ENCODE measurements around the gene CLIP2. TPM values are rescaled to one million over a fixed set of nuclear protein-coding genes. Genes with fewer than 3 reads are reported as not detected.

CLIP2 gene
- total RNA-seq, 1 donor from 2014 or later = 110 TPM

DNA sequence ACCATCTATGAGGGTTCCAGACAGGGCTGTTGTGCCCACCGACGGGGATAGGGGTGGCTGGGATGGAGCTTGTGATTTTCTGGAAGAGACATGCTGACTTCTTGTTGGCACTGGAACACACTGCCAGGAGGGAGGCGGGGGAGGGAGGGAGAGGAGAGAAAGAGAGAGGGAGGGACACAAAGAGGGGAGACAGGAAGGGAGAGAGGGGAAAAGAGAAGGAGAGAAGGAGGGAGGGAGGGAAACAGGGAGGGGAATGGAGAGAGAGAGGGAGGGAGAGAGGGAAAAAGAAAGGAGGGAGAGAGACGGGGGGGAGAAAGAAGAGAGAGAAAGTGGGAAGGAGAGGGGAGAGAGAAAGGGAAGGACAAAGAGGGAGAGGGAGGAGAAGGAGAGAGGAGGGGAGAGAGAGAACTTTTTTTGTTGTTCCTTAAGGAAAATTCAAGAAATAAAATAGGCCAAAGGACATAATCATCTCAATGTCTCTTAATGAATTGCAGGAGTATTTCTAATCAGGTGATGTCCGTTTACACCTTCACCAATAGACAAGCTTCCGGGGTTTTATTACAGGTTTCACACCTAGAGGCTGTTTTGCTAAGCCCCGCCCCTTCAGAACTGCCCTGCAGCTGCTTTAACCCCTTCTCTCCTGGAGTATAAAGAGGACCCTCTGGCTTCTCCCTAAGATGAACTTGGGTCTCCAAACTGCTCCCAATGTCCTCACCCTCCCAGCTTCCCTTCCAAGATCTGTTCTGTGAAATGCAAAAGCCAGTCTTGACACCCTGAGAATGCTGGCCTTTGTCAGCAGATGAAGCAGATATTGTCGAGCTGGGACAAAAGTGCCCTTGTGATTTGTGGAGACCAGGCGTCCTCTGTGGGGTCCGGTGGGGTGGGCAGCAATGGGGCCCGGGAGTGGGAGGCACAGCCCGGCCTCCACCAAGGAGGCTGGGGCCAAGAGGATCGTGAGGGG, 82.5 kb downstream of the CLIP2 start:
- Mint-ChIP-seq H3K4me1 (ENCODE audit: unreplicated experiment) (peaks cover 24% of the 10 kb centered on the region), H3K27ac (ENCODE audit: unreplicated experiment) (no peak overlapping the region), H3K9me3 (ENCODE audit: unreplicated experiment) (no peaks in the 10 kb centered on the region), H3K4me3 (ENCODE audit: unreplicated experiment) (no peak overlapping the region), H3K36me3 (ENCODE audit: low read depth, unreplicated experiment) (peaks cover 20% of the 10 kb centered on the region), H3K27me3 (ENCODE audit: unreplicated experiment) (peaks cover 9% of the 10 kb centered on the region)
- peak; percentile 32 for DNase-seq (ENCODE audit: low spot score)
- TF ChIP-seq, protein P1, sequence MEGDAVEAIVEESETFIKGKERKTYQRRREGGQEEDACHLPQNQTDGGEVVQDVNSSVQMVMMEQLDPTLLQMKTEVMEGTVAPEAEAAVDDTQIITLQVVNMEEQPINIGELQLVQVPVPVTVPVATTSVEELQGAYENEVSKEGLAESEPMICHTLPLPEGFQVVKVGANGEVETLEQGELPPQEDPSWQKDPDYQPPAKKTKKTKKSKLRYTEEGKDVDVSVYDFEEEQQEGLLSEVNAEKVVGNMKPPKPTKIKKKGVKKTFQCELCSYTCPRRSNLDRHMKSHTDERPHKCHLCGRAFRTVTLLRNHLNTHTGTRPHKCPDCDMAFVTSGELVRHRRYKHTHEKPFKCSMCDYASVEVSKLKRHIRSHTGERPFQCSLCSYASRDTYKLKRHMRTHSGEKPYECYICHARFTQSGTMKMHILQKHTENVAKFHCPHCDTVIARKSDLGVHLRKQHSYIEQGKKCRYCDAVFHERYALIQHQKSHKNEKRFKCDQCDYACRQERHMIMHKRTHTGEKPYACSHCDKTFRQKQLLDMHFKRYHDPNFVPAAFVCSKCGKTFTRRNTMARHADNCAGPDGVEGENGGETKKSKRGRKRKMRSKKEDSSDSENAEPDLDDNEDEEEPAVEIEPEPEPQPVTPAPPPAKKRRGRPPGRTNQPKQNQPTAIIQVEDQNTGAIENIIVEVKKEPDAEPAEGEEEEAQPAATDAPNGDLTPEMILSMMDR (IDR thresholded peaks at IDR 0.05; ENCODE audit: unreplicated experiment) = no peak

DNA sequence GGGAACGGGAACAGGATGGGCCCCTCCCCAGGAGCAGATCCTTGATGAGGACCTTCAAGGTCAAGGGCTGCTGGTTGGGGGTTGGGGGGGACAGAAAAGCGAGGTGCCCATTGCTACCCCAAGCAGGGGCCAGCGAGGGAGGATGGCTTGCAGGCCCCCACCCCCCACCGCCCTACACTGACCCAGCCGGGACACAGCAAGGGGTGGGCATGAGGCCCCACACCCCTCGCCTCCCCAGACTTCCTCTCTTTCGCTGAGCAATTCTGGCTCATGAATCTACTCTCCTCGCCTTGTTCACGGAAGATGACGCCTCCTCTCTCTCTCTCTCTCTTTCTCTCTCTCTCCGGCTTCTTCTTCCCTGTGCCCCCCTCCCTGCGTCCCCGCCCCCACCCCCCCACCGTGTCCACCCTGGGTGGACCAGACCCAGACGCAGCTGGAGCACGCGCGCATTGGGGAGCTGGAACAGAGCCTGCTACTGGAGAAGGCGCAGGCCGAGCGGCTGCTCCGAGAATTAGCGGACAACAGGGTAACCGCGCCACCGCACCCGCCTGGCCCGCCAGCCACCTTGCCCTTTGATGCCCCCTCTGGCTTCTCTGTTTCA, 83.4 kb downstream of the CLIP2 start:
- no peak overlapping the region for H3K27ac Mint-ChIP-seq (ENCODE audit: unreplicated experiment)
- no peak overlapping the region for H3K4me3 Mint-ChIP-seq (ENCODE audit: unreplicated experiment)
- TF ChIP-seq, protein P1 (IDR thresholded peaks at IDR 0.05; ENCODE audit: unreplicated experiment) = no peak
- H3K27me3 Mint-ChIP-seq (ENCODE audit: unreplicated experiment) = peaks cover 9% of the 10 kb centered on the region
- peaks cover 22% of the 10 kb centered on the region for H3K36me3 Mint-ChIP-seq (ENCODE audit: low read depth, unreplicated experiment)
- DNase-seq (ENCODE audit: low spot score) = peak; percentile 23
- H3K9me3 Mint-ChIP-seq (ENCODE audit: unreplicated experiment) = no peaks in the 10 kb centered on the region
- H3K4me1 Mint-ChIP-seq (ENCODE audit: unreplicated experiment) = peaks cover 24% of the 10 kb centered on the region

DNA sequence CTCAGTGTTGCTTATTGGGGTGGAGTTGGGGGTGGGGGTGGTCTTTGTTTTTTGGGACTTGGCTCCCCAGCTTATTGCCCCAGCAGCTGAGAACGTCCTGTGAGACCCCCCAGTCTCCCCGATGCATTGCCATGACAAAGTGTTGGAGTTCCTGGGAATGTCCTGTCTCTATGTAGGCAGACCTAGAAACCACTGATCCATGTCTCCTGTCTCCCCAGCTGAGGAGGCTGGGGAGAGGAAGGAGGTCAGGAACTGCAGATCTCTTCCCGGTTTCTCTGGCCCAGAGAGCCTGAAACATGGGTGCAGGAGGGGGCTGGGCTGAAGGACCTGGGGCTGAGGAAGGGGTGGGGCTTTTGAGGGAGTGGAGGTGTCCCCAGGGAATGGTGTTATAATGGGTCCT, 84.3 kb downstream of the CLIP2 start:
- Mint-ChIP-seq H3K9me3 (ENCODE audit: unreplicated experiment) (no peaks in the 10 kb centered on the region), H3K4me3 (ENCODE audit: unreplicated experiment) (peak overlapping the region; percentile 31), H3K27me3 (ENCODE audit: unreplicated experiment) (peaks cover 6% of the 10 kb centered on the region), H3K27ac (ENCODE audit: unreplicated experiment) (peak overlapping the region; percentile 89), H3K36me3 (ENCODE audit: low read depth, unreplicated experiment) (peaks cover 19% of the 10 kb centered on the region), H3K4me1 (ENCODE audit: unreplicated experiment) (peaks cover 24% of the 10 kb centered on the region)
- DNase-seq (ENCODE audit: low spot score) = no peak
- TF ChIP-seq, protein P1 (IDR thresholded peaks at IDR 0.05; ENCODE audit: unreplicated experiment) = no peak

DNA sequence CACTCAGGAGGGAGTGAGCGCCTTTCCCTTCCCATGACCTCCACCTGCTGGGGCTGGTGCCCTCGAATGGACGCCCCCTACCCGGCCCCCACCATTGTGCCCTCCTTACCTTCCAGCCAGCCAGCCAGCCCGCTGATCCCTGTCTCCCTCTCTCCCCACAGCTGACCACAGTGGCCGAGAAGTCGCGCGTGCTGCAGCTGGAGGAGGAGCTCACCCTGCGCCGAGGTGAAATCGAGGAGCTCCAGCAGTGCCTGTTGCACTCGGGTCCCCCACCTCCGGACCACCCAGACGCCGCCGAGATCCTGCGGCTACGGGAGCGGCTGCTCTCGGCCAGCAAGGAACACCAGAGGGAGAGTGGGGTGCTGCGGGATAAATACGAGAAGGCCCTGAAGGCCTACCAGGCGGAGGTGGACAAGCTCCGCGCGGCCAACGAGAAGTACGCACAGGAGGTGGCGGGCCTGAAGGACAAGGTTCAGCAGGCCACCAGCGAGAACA, 86.6 kb downstream of the CLIP2 start:
- Mint-ChIP-seq H3K27ac (ENCODE audit: unreplicated experiment) (peak overlapping the region; percentile 68), H3K4me3 (ENCODE audit: unreplicated experiment) (no peak overlapping the region), H3K27me3 (ENCODE audit: unreplicated experiment) (peaks cover 6% of the 10 kb centered on the region), H3K9me3 (ENCODE audit: unreplicated experiment) (no peaks in the 10 kb centered on the region), H3K4me1 (ENCODE audit: unreplicated experiment) (peaks cover 21% of the 10 kb centered on the region), H3K36me3 (ENCODE audit: low read depth, unreplicated experiment) (peaks cover 26% of the 10 kb centered on the region)
- DNase-seq (ENCODE audit: low spot score) = no peak
- TF ChIP-seq, protein P1 (IDR thresholded peaks at IDR 0.05; ENCODE audit: unreplicated experiment) = no peak

All from endothelial cell (in vitro differentiated cells).